GM12864 (cell line): Measurements from ENCODE around the gene GUCA1A.
A peak's percentile ranks its signal among the peaks of the same experiment; 100 is the strongest.

Experiments
- DNase-seq: peaks from one replicate; pipeline ENCODE4 v3.0.0-alpha.2; 2011; ENCODE audit warnings: low read depth
- H3K4me3 ChIP-seq: 2 replicates; pipeline ENCODE4 v1.5.1; 2011; ENCODE audit warnings: mild to moderate bottlenecking, low read depth, low read length, control low read depth
- CTCF ChIP-seq: IDR thresholded peaks from 2 replicates; pipeline ENCODE4 v1.5.1; 2011; ENCODE audit warnings: low read depth, mild to moderate bottlenecking, moderate library complexity, low read length, control low read depth, inconsistent platforms; ENCODE audit errors: missing control alignments

The GUCA1A gene

GRCh38 chr6:42221546-42221945, 48.4 kb downstream of the GUCA1A start:
- TF ChIP-seq CTCF = no peak
- H3K4me3 ChIP-seq = no peak overlapping the region
- no peak for DNase-seq

- DNase-seq = no peak
- H3K4me3 ChIP-seq = no peak overlapping the region
- no peak for TF ChIP-seq CTCF
Measured at GRCh38 chr6:42222448-42222847, 49.3 kb downstream of the GUCA1A start.

GRCh38 chr6:42224222-42225028, 51.3 kb downstream of the GUCA1A start:
- no peak overlapping the region for H3K4me3 ChIP-seq
- peak; percentile 91 for DNase-seq
- TF ChIP-seq CTCF = no peak

- H3K4me3 ChIP-seq = no peak overlapping the region
- no peak for DNase-seq
Measured at GRCh38 chr6:42225029-42225339, 51.8 kb downstream of the GUCA1A start.

GRCh38 chr6:42225419-42225818, 52.3 kb downstream of the GUCA1A start:
- no peak for DNase-seq
- TF ChIP-seq CTCF = no peak
- H3K4me3 ChIP-seq = no peak overlapping the region

More at GRCh38 chr6:42225029-42225339, 51.8 kb downstream of the GUCA1A start:
- TF ChIP-seq CTCF = no peak

GRCh38 chr6:42226161-42226611, 53.0 kb downstream of the GUCA1A start:
- H3K4me3 ChIP-seq = no peak overlapping the region
- no peak for TF ChIP-seq CTCF
- DNase-seq = no peak

- no peak for TF ChIP-seq CTCF
- no peak for DNase-seq
- H3K4me3 ChIP-seq = no peak overlapping the region
Measured at GRCh38 chr6:42226645-42227143, 53.5 kb downstream of the GUCA1A start.
